CD4-positive, alpha-beta T cell treated with Interleukin-6 for 4 hours (primary cell): ENCODE results near the gene SSX2IP.
"Not testable (repeated sequence)": the region's sequence is repeated elsewhere in the genome, so short reads cannot be mapped to it uniquely, and the experiment has no call there.

Source experiments
- DNase-seq: peaks from one replicate; pipeline ENCODE4 v3.0.0-alpha.2; 2020; ENCODE audit warnings: mixed read lengths

SSX2IP gene

DNA sequence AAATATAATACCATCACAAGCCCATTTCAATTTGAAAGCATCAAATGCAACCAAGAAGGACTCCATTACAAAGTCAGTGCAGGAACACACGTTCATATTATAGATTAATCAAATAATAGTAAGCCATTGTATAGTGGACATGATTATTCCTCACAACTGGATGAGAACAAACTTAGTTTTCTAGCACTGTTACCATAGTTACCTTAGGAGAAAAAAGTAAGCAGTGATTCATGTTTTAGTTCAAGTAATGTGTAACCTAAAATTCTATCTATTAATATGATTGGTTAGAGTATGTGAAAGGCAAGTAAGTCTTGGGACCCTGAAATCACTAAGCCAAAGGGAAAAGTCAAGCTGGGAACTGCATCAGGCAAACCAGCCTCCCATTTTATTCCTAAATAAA is 15.2 kb downstream of the SSX2IP start:
- DNase-seq: no peak

DNA sequence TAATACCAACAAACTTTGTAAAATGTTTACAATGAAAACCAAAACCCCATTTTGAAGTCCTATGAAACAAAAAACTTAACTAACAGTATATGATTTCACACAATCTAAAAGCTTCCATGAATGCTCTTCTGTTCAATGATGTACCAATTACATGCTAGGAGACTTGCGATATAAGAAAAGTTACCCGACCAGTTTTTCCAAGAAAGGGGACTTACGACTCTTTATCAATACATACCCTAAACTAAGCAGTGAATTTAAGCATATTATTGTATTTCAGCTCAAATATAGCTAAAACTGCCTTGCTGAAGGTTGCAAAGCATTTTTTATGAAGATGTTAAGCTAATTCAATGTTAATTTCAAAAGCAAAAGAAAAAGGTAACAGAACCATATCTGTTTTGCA is 15.6 kb downstream of the SSX2IP start:
- DNase-seq: no peak

DNA sequence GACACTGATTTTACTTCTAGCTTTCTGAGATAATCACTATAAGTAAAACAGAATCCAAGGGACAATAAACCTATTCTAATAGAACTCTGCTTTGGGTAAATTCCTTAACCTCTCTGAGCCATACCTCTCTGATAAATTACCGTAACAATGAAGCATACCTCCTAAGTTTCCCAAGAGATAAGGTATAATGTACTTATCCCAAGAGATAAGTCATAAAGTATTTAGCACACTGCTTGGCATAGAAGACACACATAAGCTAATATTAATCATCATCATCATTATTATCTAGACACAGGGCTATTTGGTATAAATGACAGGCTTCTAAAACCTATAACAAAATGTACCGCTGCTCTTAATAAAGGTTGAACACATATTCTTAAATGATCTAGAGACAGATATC is 16.2 kb downstream of the SSX2IP start:
- DNase-seq: no peak

DNA sequence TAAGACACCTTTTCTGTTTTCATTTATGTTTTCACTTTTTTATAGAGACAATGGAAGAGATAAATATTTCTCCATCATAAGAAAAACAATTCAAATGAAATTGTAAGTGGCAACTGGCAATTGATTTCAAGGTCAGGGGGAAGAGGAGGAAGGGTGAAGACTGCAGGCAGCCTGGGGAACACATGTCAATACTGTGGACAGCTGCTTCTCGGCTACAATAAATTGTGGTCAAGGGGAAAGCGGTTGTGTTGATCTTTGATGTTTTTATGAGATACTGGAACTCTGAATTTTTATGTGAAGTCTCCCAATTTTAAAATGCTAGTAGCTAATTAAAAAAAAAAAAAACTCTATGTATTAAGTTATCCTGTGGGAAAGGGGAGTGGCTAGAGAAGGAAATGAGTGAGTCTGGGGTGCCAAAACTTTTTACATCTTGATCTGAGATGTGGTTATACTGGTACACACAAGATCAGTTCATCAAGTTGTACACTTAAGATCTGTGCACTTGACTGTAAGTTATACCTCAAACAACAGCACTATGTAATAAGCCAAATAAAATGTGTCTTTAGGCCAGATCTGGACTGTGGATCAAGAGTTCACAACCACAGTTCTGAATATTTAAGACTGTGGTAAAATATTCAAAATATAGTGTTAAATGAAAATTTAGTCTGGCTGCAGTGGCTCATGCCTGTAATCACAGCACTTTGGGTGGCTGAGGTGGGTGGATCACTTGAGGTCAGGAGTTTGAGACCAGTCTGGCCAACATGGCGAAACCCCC is 18.0 kb downstream of the SSX2IP start:
- no peak for DNase-seq

DNA sequence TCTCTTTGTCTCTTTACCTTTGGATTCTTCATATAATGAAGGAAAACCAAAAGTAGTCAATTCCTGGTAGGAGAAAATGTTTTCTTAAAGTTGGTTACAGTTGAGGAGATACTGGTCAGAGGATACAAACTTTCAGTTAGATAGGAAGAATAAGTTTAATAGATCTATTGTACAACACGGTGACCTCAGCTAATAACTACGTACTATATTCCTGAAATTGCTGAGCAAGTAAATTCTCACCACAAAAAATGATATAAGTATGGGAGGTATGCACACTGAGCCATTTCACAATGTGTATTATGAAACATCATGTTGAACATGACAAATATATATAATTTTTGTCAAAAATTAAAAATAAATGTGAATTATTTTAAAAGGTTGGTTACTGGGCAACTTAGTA is 20.4 kb downstream of the SSX2IP start:
- no peak for DNase-seq

DNA sequence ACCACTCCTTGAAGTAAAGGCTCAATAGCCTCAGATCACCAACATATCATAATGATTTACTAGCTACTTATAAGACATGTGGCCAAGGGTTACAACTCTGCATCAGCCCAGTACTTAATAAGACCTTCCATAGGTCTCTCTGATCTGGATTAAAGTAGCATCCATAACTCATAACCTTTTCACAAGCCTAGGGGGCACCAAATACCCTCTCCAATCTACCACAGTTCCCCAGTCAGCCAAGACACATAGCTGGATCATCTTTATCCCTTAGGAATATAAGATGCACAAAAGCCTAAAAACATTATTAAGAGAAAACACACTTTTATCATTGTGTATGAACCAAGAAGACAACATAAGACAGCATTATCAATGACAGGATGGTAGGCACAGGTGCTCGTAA is 22.1 kb downstream of the SSX2IP start:
- DNase-seq: peak; percentile 20

DNA sequence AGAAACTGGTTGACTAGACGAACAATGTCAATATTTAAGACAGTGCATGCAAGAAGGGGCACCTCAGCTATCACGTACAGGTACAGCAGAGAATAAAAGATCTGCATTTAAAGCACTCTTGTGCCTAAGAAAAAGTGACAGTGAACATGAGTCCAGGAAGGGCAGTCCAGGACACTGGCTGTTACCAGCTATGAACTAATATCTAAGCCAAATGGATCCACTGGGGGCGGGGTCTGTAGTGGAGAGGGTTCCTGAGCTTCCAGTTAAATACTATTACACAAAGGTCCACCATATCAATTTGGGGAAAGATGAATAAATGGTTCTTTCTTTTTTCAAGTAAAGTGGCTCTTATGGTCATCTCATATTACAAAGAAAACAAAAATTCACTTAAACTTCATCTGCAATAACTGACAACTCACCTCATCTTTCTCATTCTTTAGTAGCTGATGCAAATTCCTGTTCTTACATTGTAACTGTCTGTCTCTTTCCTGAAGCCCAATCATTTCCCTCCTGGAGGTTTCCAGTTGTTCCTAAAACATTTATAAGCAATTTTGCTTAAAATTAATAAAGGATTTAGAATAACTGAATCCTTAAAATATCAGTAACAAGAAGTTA is 24.5 kb downstream of the SSX2IP start:
- no peak for DNase-seq

DNA sequence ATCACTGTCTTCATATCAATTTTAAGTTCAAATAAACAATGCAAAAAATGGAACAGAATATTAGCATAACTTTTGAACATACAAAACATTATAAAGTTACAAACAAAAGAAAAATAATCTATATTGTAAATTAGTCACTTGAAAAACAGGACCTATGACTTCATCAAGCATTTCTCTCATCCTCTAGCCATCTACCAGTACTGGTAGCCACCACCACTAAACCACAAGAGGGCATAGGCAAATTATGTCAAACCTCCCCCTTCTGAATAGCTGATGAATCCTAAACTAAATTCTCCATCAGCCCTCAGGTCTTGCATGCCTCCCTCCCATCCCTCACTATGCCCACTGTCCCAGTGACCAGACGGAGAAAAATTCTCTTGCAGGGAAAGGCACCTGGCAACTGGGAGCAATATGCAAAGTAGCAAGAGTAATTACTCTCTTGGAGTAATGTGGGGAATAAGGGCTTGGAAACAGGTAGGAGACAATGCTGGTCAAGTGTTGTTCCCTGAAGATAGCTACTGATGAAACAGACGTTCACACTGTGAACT is 37.1 kb downstream of the SSX2IP start:
- no peak for DNase-seq

DNA sequence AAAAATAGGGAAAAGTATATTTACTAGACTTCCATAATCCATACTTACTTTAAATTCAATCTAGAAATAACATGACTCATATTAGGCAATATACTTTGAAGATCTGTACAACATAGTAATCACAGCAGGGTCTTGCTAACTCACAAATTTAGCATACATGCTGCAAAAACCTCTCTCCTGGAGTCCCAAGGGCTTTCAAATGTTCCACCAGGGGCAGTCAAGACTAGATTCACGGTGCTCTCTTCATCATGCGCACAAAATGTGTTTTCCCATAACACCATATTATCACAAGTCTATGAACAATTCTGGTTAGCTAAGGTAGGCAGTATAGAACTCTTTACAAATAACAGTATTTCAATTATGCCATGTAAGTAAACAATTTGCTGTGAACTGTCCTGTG is 45.8 kb downstream of the SSX2IP start:
- DNase-seq: no peak

DNA sequence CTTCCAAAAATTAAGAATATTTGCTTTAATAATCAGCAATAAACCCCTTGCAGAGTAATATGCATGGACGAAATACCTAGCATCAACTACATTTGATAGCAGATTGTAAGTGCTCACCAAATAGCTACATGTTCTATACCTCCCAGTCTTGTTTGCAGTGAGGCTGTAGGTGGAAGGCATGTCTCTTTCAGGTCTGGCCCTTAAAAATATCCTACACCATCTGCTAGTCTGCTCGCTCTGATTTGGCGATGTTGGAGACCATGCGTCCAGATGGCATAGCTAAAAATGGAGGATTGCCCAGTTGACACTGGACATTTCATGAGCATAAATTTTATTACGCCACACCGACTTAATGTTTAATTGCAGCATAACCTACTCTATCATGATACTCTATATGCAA is 47.1 kb downstream of the SSX2IP start:
- DNase-seq: no peak

DNA sequence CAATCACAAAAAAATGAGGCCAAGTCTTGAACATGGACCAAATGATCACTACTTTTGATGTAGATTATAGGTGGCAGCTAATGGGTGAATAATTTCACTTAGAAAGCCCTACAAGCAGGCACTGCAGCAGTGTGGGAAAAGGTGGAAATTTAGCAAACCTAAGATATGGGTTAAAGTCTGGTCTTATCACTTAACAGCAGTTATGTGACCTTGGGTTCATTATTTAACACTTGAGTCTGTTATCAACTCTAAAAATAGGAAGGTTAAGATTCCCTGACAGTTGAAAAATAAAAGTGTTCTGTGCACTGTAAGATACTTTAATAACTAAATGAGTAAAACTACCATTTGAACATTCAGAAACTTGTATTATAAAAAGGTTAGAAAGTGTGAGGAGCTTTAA is 47.5 kb downstream of the SSX2IP start:
- DNase-seq: no peak

DNA sequence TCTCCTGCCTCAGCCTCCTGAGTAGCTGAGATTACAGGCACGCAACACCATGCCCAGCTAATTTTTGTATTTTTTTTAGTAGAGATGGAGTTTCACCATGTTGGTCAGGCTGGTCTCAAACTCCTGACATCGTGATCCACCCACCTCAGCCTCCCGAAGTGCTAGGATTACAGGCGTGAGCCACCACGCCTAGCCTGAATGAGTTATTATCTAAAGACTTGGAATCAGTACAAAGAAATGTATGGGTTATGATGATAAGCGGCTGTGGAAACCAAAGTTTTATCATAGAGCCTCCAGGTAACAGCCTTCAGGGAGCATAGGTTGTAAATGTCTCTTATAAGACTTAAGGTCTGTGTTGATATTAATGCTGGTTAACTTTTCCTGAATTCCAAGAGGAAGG is 50.5 kb downstream of the SSX2IP start:
- DNase-seq: not testable (repeated sequence)

DNA sequence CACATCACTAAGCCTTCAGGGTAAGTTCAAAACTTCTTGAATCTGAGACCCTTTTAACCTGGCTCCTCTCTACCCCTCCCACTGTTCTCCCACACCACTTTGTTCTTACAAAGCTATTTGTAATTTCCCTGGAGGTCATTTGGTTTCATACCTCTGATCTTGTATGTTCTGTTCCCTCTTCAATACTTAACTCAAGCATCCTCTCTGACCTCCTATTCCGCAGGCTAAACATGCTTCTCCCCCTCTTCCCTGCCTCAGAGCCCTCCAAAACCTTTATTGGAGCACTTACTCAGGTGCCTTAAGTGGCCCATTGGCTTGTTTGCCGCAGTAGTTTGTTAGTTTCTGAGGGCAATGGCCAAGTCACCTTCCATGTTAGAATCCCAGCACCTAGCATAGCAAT is 54.8 kb downstream of the SSX2IP start:
- DNase-seq: no peak

DNA sequence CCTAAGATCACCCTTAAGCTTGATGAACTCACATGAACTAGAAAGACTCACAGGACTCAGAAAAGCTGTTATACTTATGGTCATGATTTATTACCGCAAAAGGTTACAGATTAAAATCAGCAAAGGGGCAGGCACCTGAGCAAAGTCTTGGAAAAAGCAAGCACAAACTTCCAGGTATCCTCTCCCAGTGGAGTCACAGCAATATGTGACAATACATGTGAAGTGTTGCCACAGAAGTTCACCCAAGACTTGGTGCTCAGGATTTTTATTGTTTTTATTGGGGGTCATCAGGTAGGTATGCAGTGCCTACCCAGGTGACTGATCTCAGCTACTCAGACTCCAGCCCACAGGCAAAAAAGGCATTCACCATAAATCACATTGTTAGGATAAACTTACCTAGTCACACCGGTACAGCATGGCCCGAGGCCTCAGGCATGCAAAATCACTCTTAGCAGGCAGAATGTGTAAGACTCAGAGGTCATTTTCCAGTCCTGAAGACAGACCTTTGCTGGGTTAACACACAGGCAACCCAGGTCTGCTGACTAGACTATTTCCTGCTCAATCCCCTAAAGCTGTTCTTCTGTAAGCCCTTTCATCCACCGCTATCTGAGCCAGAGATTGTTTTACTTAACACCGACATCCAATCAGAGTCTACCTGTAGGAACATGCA is 55.6 kb downstream of the SSX2IP start:
- no peak for DNase-seq

DNA sequence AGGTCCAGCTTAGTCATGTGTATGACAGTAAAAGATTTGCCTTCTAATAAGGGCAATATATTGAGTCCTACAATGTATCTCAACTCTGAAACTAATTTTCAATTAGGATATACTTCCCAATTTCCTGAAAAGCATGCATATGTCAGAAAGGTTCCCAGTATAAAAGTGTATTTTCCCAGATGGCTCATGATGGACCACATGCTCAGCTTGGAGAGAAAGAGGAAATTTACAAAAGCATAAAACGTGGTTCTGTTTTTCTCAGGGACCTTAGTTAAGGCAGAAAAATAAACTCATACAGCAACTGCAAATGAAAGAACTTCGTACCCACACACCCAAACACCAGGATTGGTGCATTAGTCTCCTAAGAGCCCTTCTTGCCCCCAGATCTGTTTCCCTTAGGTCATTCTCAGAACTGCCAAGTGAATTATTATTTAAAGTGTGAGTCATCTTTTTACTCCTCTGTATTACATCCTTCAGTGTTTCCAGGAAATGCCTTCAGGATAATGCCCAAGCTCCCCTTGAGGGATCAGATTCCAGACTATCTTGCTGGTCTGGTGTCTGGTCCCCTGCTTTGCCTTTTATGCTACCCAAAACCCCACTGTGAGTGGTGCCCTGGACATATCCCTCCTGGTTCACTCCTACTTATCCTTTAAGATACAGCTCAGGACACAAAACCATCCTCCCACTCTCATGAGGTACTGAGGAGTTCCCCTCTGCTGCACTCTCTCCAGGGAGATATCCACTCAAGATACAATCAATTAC is 57.4 kb downstream of the SSX2IP start:
- no peak for DNase-seq

DNA sequence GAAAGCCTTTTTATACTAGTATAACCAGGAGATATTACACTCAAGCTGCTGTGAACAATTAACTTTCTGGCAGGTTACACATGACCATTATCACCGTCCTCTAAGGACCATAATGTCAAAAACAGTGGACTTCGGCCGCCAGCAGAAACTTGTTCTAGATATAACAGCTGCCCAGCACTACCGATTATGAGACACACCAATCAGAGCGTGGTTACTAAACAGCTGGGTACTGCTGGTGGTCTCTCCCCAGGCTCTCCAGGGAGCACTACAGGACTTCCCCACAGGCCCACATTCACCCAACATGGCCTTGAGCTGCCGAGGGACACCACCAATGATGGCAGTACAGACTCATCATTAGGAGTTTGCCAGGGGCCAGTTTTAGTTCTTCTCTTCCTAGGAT is 58.1 kb downstream of the SSX2IP start:
- DNase-seq: no peak

DNA sequence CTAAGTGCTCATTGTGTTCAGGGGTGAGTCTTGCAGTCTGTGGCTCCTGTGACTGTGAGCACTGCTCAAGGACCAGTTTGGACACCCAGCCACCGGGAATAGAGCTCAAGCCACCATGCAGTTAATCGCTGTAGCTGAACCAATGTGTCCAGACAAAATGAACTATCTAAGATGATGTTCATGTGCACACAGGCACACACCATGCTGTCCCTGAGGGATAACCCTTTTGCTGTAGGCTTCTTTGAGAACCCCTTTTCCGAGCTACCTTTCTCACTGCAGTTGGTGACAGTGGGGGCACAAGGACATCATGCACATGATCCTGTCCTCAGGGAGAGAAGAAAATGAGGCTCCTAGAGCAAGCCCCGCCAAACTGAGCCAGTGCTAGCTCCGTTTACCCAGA is 65.4 kb downstream of the SSX2IP start:
- no peak for DNase-seq

DNA sequence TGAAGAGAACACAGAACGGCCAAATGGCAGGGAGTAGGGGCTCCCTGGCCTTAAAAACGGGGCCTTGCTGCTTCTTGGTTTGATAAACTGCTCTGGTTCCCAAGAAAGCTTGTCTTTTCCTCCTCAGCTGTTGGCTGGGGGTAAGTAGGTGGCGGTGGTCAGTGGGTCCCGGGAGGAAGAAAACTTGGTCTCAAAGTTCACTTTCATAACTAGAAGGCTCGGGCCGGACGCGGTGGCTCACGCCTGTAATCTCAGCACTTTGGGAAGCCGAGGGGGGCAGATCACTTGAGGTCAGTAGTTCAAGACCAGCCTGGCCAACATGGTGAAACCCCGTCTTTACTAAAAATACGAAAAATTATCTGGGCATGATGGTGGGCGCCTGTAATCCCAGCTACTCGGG is 68.7 kb downstream of the SSX2IP start:
- no peak for DNase-seq

DNA sequence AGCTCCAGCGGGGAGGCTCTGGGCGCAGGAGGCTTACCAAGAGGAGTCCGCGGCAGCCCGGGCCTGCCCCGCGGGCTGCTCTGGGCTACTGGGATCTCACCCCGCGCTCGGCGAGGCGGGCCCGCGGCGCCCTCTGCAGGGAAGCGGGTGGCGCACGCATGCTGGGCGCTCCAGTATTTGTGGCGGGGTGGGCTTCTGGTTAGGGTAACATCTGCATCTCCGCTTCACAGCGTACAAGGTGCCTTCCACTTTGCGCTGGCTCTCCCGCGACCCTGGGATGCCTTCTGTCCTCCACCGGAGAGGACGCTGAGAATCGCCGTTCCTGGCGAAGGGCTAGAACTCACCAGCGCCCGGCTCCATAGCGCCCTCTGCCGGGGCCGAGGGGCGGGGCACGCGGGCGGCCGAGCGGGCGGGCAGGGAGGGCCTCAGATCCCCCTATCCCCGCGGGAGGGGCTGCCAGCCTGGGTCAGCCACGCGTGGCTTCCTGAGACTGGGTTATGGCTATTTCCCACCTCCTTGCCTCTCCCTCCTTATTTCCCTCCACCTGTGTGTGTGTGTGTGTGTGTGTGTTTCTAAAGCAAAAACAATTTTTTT is 69.4 kb downstream of the SSX2IP start:
- DNase-seq: peak; percentile 79

DNA sequence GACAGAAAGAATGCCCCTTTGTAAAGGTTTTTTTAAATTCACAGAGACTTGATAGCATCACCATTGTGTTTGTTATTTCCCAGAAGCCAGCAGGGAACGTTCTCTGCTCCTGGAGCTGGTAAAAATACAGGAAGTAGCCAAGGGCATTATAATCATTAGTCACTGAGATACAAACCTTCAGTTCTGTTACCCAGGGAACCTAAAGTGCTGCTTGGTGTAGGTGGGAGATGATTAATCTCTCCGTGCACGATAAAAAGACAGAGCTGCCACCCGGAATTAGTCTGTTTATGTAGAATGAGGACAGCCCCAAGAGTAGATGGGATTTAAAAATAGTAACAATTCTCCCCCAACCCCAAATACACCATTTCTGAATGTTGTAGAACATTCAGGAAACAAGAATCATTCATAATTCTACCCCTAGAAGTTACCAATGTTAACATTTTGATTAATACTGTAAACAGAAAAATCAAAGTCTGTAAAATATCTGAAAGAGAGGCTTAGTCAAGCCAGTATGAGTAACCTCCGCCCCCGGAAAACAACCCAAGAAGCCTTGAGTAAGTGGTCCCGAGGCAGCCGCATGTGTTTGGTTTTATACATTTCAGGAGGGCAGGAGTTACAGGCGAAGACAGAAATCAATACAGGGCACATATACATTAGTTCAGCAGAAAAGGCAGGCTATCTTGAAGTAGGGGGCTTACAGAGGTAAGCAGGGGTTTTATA is 70.7 kb downstream of the SSX2IP start:
- DNase-seq: no peak

DNA sequence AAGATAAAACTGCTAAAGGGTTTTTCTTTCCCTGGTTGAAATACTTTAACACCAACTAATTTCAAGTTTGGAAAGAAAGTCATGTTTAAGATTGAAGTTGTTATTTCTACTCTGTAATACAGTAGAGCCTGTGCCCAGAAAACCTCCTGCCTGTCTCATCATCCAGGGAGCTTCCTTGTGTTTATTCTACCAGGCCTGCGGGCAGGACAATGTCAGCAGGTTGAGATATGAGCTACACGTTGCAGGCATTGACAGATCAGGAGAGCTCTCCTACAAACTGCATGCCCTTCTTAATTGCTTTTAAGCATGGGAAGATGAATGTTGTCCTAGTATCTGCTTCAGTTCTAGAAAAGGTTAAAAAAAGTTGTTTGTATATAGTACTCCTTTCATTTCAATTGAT is 72.9 kb downstream of the SSX2IP start:
- DNase-seq: no peak

DNA sequence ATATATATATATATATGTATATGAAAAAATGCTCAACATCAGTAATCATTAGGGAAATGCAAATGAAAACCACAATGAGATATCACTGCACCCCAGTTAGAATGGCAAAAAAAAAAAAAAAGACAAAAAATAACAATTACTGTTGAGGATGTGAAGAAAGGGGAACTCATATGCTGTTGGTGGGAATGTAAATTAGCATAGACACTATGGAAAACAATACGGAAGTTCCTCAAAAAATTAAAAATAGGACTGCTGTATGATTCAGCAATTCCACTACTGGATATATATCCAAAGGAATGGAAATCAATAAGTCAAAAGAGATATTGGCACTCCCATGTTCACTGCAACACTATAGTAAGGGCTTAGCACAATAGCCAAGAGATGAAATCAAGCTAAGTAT is 74.5 kb downstream of the SSX2IP start:
- no peak for DNase-seq
